Measurements from ENCODE around the gene MYO3B.

MYO3B gene

GRCh38 chr2:170587117-170587516, 409.2 kb downstream of the MYO3B start:
- TF ChIP-seq CTCF (IDR thresholded peaks at IDR 0.05; ENCODE audit: insufficient read depth, low read length, missing control alignments) = no peak
- CTCF ChIA-PET = no interaction called here
- no peak overlapping the region for H3K4me3 ChIP-seq (ENCODE audit: low read depth, low read length)
- POLR2A ChIA-PET = no interaction called here
- no peak for DNase-seq (ENCODE audit: low read depth, low spot score)

- H3K4me3 ChIP-seq (ENCODE audit: low read depth, low read length) = no peak overlapping the region
- POLR2A ChIA-PET = no interaction called here
- no peak for DNase-seq (ENCODE audit: low read depth, low spot score)
- CTCF ChIA-PET = no interaction called here
- no peak for TF ChIP-seq CTCF (IDR thresholded peaks at IDR 0.05; ENCODE audit: insufficient read depth, low read length, missing control alignments)
Measured at GRCh38 chr2:170587922-170588321, 410.0 kb downstream of the MYO3B start.

- no peak for TF ChIP-seq CTCF (IDR thresholded peaks at IDR 0.05; ENCODE audit: insufficient read depth, low read length, missing control alignments)
- no peak for DNase-seq (ENCODE audit: low read depth, low spot score)
- no peak overlapping the region for H3K4me3 ChIP-seq (ENCODE audit: low read depth, low read length)
- CTCF ChIA-PET = no interaction called here
- POLR2A ChIA-PET = no interaction called here
Measured at GRCh38 chr2:170588729-170589128, 410.8 kb downstream of the MYO3B start.

- no peak for DNase-seq (ENCODE audit: low read depth, low spot score)
- H3K4me3 ChIP-seq (ENCODE audit: low read depth, low read length) = no peak overlapping the region
- ChIA-PET POLR2A (no interaction called here), CTCF (no interaction called here)
- TF ChIP-seq CTCF (IDR thresholded peaks at IDR 0.05; ENCODE audit: insufficient read depth, low read length, missing control alignments) = no peak
Measured at GRCh38 chr2:170596576-170596975, 418.6 kb downstream of the MYO3B start.

- TF ChIP-seq CTCF (IDR thresholded peaks at IDR 0.05; ENCODE audit: insufficient read depth, low read length, missing control alignments) = no peak
- DNase-seq (ENCODE audit: low read depth, low spot score) = no peak
- no peak overlapping the region for H3K4me3 ChIP-seq (ENCODE audit: low read depth, low read length)
- CTCF ChIA-PET = no interaction called here
- POLR2A ChIA-PET = no interaction called here
Measured at GRCh38 chr2:170598067-170598395, 420.1 kb downstream of the MYO3B start.

GRCh38 chr2:170601489-170601888, 423.5 kb downstream of the MYO3B start:
- DNase-seq (ENCODE audit: low read depth, low spot score) = no peak
- no peak overlapping the region for H3K4me3 ChIP-seq (ENCODE audit: low read depth, low read length)
- ChIA-PET CTCF (no interaction called here), POLR2A (no interaction called here)
- no peak for TF ChIP-seq CTCF (IDR thresholded peaks at IDR 0.05; ENCODE audit: insufficient read depth, low read length, missing control alignments)

All from AG04449 (cell line).